Measurements from ENCODE around the gene ATXN1.
"Not testable (repeated sequence)": the region's sequence is repeated elsewhere in the genome, so short reads cannot be mapped to it uniquely, and the experiment has no call there.

The ATXN1 gene

DNA sequence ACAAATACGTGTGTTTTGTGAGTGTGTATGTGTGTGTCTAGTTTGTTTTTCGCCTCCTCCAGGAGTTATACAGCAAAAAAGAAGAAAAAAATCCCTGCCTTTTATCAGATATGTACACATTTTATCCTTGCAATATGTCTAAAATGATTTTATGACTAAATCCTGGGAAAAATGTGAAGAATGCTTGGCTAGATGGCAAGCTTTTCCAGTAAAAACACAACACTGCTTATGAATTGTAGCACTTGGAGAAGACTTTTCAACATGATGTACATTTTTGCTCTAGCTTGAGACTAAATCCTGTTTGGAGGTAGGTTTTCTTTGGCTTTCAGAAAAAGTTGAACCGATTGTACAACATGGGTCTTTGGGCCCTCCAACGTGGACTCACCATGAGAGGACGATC is 362.7 kb downstream of the ATXN1 start:
- DNase-seq, result no peak

DNA sequence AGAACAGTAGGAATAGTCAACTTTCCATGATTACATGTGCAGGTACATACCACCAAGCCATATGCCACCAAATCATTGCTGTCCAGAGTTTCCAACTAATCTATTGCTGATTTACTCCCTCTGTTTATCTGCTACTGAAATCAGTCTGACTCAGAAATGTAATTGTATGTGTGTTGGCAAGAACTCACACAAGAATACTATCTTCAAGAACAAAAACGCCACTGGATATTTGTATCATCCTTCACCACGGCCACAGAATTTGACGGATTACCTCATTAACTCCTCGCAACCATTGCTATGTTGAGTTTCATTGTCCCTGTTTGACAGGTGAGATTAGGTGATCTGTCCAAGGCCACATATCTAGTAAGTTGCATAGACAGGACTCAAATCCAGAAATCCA is 363.6 kb downstream of the ATXN1 start:
- no peak for DNase-seq

DNA sequence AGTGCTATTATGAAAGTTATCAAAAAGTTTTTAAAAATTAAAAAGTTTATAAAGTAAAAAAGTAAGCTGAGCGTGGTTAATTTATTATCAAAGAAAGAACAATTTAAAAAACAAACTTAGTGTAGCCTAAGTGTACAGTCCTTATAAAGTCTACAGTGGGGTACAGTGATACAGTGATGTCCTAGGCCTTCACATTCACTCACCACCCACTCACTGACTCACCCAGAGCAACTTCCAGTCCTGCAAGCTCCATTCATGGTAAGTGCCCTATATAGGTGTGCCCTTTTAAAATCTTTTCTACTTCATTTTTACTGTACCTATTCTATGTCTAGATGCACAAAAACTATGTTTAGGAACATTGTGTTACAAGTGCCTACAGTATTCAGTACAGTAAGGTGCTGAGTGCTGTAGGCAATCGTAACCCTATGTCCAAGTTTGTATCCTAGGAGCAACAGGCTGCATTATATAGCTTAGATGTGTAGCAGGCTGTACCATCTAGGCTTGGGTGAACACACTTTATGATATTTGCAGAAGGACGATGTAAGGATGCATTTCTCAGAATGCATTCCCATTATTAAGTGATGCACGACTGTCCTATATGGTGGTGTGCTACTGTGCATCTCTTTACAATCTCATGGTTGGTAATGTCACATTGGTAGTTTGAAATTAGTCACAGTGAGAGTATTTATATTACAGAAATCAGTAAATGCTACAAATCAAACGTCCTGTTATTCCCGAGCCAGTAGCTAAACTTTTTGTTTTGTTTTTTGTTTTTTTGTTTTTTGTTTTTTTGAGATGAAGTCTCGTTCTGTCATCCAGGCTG is 364.6 kb downstream of the ATXN1 start:
- DNase-seq, result no peak

DNA sequence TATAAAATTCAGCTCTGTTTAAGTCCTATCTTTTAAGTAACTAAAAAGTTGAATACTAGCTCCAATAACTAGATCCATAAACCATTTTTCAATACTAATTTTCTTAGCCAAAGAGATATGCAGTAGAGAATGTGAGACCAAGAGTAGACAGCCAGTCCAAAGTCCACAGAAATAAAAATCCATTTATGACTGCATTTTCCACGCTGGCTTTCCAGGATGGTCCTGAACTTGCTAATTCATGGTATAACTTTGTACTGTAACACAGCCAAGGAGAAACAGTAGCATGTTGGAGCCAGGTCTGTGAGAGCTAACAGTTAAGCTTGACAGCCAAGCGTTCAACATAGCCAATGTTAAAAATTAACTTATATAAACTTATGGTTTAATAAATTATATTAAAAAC is 366.6 kb downstream of the ATXN1 start:
- DNase-seq, result no peak

DNA sequence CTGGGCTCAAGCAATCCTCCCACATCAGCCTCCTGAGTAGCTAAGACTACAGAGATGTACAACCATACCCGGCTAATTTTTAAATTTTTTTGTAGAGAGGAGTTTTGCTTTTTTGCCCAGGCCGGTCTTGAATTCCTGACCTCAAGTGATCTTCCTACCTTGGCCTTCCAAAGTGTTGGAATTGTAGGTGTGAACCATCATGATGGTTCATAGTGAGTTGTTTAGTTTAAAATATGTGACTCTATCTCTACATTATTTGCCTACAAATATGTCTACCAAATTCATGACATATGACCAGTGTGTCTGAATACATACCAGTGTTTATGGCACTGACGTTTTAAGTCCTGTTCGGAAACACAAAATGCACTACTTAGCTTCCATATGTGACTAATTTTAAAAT is 367.9 kb downstream of the ATXN1 start:
- no peak for DNase-seq

DNA sequence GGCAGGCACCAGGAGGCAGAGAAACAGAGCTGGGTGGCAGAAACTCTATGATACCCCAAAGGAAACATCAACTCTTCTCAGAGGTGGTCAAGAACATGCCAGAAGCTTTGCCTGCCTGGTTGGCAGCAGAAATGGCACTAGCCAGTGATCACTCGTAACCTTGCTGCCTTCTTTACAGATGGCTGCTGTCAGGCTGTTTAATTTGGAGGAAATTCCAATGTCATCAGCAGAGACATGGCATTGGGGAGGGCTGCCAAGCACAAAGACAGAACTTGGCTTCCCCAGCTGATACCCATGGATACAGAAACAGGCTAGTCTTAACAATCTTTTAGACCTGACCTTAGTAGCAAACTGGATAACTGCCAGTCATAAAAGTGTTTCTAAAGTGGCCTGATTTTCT is 369.2 kb downstream of the ATXN1 start:
- no peak for DNase-seq

DNA sequence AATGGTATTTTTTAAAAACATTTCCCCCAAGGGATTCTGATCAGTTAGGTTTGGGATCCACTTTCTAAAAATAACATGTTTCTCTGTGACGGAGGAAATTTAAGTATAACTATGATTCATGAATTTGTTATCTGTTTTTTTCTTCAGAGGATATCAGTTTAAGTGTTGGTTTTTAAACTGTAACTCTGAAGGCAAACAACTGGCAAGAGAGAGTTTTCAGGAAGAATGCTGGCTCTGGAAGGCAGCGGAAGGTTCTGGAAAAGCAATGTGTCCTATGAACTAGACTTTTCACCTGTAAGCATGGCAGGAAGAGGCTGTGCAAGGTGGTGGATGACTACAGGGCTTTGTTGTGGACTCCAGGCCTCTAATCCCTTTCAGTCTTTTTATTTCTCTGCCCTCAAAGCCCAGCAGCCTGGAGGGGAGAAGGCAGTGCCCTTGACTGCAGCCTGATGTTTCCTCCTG is 369.8 kb downstream of the ATXN1 start:
- no peak for DNase-seq

DNA sequence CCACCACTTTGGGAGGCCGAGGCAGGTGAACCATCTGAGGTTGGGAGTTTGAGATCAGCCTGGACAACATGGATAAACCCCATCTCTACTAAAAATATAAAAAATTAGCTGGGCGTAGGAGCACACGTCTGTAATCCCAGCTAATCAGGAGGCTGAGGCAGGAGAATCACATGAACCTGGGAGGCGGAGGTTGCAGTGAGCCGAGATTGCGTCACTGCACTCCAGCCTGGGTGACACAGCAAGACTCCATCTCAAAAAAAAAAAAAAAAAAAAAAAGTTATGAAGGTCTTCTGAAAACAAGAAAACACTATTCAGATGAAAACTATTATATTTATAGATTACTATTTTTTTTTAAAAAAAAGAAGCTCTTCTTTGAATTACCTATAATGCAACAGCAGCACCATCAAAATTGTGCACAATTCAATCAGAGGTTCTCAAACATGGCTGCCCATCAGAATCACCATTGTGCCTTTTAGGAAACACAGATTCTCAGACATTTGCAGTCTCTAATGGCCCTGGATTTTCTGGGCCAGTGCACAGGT is 370.3 kb downstream of the ATXN1 start:
- DNase-seq, result not testable (repeated sequence)

DNA sequence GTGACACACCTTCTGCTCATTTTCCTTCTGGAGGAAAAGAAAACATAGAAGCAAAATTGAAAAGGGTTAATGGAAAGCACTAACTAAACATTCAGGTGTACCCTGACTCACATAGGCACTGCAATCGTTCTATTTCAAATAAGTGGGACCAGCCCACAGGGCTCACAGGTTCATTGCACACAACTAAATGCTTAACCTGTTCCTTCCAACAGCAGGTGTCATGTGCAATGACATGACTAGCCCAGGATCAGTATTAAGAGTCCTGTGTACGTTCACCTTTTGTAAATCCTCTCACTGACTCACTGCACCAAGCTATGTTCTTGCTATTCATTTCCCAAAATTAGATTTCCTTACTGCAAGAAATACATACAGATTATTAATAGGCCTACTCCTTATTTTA is 371.6 kb downstream of the ATXN1 start:
- no peak for DNase-seq

DNA sequence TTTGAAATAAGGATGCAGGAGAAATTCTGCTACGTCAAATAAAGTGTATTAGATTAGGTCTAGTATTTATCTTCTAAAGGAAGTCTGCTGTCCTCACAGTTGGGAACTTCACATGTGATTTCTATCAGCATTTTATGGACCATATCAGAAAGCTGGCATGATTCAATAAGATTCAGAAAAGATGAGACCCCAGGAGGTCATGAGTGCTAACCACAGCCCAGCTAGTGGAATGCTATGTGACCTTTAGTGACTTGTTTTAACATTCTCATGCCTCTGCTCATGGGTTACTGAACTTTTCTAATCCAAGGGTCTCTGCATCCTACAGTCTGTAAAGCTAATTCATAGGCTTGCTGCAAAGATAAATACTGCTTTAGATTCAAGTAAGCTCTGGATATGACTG is 372.8 kb downstream of the ATXN1 start:
- DNase-seq, result no peak

DNA sequence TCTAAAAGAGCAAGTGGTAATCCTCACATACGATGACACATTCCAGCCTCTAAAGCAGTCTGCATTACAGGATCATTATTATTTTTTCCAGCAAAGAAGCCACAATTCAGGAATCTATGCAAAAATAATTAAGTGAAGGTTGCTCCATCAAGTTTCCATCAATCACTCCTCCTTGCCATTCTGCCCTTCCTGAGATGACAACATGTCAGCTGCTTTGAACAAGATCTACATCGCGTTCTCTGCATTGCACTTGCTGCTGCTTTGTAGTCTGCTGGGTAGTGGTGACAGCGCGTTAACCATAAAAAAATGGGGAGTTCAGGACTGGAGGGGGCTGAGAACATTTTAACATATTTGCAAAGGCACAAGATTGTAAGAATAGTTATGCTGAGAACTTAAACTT is 375.2 kb downstream of the ATXN1 start:
- no peak for DNase-seq

DNA sequence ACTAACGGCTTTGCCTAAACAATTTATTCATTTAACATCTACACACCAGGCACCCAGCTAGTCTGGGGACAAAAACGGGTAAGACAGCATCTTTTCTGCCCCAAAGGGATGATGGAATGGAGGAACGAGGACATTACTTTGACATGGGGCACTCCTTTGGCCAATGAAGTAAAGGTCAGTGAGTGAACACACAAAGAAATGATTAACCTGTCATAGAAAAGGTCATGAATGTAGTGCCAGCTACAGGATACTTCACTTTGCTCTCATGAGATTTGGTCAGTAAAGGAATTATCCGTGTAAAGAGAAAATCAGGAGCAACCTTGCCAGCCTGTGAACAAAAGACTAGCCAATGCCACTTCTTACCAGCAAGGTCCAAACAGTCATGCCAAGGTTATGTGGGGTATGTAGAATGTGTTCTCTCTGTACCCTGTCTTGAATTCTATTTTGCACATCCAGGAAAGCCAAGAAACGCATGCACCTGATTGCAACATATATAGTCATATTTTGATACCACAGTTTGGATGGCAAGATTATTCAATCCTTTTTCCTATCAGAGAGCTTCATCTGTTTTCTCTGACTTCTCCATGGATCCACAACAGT is 377.6 kb downstream of the ATXN1 start:
- DNase-seq, result no peak

DNA sequence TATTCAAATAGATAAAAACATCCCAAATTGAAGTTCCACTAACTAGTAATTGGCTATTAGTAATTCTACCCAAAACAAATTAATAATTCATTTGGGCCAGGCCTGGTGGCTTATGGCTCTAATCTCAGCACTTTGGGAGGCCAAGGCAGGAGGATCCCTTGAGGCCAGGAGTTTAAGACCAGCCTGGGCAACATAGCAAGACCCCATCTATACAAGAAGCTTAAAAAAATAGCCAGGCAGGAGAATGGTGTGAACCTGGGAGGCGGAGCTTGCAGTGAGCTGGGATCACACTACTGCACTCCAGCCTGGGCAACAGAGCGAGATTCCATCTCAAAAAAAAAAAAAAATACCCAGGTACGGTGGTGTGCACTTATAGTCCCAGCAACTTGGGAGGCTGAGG is 379.3 kb downstream of the ATXN1 start:
- DNase-seq, result not testable (repeated sequence)

DNA sequence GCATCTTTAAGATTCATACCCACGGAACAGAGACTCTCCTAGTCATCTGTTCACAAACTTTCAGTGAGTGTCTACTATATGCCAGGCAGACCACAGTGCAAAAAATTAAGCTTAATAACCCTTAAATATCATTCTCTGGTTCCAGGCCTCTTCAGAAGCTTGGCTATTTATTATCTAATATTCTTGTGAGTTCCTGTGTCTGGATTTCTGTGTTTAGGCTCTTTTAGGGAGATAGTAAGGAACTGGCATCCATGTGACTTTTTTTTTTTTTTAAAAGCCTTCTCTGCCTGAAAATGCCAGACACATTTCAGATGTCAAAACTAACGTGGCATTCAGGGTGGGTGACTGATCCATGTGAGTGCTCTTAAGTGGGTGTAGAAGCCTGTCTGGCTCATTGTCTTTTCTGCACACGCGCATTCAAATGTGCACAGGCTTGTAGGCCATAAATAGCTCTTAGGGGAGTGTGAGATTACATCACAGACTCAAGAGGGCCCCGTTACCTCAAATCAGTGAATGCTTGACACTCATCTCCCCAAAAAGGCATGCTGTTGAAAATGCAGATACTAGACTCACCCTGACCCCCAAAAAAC is 380.9 kb downstream of the ATXN1 start:
- no peak for DNase-seq

DNA sequence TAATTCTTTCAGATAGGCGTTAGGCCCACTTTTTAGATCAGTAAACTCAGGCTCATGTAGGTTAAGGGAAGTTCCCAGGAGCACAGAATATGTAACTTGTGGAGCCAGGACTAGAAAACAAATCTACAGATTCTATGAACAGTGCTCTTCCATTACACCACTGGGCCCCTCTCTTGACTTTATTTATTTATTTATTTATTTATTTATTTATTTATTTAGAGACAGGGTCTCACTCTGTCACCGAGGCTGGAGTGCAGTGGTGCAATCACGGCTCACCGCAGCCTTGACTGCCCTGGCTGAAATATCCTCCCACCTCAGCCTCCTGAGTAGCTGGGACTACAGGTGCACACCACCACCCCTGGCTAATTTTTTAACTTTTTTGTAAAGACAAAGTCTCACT is 382.9 kb downstream of the ATXN1 start:
- not testable (repeated sequence) for DNase-seq

DNA sequence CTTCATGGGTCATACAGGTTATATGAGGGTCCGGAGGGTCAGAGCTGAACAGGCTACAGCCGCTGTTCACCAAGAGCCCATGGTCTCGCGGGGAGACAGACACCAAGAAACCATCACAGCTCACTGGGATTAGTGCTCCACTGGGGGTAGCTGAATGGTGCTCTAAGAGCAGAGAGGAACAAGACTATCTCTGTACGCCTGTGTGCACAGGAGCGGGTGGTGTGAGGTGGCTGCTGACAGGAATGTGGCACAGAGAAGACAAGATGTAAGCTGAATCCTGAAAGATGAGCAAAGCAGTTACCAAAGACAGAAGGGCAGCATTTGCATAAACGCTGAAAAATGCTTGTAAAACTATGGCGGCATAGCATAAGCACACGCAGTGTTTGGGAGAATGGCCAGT is 383.8 kb downstream of the ATXN1 start:
- no peak for DNase-seq

DNA sequence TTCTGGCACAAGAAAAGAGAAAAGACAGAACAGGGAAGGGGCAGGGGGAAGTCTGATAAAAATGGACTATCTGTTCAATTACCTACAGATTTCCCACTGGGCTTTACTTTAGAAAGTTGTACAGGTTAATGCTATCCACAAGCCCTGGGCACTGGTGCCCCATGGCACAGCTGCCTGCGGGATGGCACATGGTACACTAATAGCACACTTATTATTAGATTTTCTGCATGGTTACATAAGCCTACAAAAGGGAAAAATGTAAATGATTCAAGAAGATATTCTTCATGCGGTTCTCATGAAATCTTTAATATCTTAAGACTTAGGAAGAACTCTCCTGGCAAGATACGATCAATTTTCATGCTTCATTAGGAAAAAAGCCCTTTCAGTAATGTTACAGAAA is 385.4 kb downstream of the ATXN1 start:
- DNase-seq, result no peak

DNA sequence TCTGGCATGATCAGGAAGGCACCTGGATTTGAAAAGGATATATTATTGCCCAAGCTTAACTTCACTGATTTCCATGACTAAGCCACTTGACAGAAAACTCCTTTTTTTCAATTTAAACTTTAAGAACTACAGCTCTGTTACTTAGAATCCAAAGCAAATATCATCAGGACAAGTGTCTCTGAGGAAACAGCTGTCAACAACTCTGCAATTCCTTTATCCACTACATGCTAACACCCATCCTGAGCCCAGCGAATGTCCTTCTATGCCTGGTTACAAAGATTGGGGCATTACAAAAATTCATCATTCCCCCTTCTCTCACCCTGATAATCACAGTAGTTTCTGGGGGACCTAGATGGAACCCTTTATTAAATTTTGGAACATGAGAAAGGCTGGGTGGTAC is 386.1 kb downstream of the ATXN1 start:
- no peak for DNase-seq

DNA sequence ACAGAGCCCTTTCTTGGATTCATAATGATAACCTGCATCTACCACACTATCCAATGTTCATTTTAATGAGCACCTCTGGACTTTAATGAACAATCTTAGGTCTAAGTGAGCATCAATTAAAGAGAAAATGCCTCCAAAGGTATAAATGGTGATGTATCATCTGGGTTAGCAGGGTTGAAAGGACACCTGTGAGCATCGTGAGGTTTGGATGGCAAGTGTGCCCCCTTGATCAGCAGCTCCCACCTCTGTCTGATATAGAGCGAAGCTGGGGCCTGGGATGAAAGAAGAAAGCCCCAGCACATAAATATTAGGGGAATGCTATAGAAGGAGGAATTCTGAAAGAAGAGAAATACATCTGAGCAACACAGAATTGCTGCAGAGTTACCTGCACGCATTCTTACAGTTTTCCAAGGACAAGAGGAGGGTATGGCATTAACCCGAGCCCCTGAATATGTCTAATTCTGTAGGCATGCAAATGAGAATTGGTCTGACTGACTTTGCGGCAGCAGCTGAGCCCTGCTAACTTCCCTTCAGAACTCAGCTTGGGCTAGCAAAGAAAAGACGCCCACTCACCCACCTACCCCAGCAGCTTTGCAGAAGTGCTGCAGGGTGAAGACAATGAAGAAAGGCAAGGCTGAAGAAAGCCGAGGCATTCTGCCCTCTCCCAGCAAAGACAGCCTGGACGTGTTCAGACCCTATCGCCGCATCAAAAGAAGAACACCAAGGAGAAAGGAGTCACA is 386.6 kb downstream of the ATXN1 start:
- no peak for DNase-seq

DNA sequence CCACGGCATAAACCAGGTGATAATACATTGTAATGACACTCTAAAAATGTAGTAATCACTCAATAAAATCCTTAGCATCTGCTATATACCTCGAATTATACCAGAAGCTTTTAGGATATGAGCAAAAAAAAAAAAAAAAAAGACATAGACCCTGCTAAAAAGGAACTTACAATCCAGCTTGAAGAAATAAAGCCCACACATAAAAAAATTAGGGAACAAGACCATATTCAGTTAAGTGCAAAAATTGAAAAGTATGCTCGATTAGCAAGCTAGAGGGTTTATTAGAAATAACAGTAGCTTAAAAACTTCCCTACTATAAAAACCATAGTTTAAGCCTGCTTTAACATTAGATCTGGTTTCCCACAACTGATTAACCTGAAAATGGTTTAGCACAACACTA is 387.2 kb downstream of the ATXN1 start:
- no peak for DNase-seq

DNA sequence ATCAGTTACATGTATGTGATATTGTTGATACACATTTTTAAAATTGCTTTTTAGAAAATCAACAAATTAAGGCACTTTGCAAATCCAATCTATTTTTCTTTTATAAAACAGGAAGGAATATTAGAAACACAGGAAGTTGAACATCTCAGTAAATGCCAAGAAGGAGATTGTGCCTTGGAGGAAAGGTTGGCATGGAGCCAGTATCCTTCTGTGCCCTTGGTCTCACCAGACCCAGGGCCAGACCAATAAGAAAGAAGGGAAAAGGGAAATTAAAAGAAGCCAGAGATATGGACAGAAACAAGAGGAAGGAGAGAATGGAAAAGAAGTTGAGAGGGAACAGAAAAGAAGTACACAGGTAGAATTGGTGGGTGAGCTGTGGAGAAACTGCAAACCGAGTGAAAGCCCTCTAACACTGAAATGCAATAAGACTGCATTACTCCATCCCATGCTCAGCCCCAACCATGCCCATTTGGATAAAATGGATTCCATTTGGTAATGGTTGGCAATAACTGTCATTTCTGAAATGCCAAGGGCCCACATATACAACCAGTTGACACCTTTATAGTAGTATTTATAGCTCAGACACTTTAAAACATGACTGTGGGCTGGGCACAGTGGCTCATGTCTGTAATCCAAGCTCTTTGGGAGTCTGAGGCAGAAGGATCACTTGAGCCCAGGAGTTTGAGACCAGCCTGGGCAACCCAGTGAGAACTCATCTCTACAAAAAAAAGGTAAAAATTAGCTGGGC is 389.1 kb downstream of the ATXN1 start:
- no peak for DNase-seq

DNA sequence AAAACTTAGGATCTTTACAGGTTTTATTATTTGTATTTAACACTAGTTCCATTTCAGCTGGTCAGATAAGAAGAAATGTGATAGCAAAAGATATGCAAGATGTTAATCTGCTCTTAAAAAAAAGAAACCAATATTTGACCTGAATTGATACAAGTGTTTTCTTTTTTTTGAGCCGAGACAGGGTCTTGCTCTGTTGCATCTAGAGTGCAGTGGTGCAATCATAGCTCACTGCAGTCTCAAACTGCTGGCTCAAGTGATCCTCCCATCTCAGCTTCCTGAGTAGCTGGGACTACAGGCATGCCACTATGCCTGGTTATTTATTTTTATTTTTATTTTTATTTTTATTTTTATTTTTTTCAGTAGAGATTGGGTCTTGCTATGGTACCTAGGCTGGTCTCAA is 389.9 kb downstream of the ATXN1 start:
- DNase-seq, result no peak

DNA sequence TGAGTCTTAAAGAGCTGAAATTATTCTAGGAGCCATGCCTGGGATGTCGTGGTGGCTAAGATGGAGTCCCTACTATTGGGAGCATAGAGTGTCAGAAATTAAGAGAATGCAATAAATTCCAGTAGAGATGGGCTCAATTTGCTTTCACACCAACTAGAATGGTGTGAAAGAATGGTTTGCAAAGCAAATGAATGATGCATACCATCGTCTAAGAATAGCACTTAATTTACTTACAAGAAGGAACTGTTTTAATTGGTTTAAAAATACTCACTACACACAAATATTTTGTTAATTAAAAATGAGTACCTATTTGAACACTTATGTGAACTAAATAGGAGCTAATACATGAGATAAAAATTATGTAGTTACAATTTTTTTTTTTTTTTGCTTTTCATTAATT is 390.3 kb downstream of the ATXN1 start:
- DNase-seq, result no peak

Measured in DMS79 treated with DMSO at 0.1 percent for 48 hours (cell line).